ENCODE measurements around the gene AMPD3. TPM values are rescaled to one million over a fixed set of nuclear protein-coding genes. Genes with fewer than 3 reads are reported as not detected.
A peak's percentile ranks its signal among the peaks of the same experiment; 100 is the strongest.

The AMPD3 gene
- polyA plus RNA-seq, 3 donors from 2014 or later = 2.5 to 4.9 (median 4.0) TPM

GRCh38 chr11:10539339-10539738 is 84.3 kb downstream of the AMPD3 start:
- H3K9me3 Mint-ChIP-seq = no peaks in the 10 kb centered on the region
- H3K4me3 Mint-ChIP-seq = peak overlapping the region; percentile 86 to 89 (median 88)
- no peak for DNase-seq
- peaks cover 11 to 19% of the 10 kb centered on the region in 2 donors for H3K4me1 Mint-ChIP-seq
- peak overlapping the region in 2 of 6 donors; percentile 87 to 88 for H3K27ac Mint-ChIP-seq
- peaks cover under 1 to 8% (median 7%) of the 10 kb centered on the region in 3 donors for H3K27me3 Mint-ChIP-seq (ENCODE audit: low read depth in 3 of 3)
- H3K36me3 Mint-ChIP-seq = no peaks in the 10 kb centered on the region

- no peak for DNase-seq
- peaks cover 11 to 19% of the 10 kb centered on the region in 2 donors for H3K4me1 Mint-ChIP-seq
- peak overlapping the region; percentile 78 to 93 (median 88) for H3K27ac Mint-ChIP-seq
- H3K4me3 Mint-ChIP-seq = peak overlapping the region; percentile 86 to 89 (median 88)
- H3K27me3 Mint-ChIP-seq (ENCODE audit: low read depth in 3 of 3) = peaks cover 3 to 8% (median 7%) of the 10 kb centered on the region in 3 donors
- no peaks in the 10 kb centered on the region for H3K36me3 Mint-ChIP-seq
- H3K9me3 Mint-ChIP-seq = no peaks in the 10 kb centered on the region
Measured at GRCh38 chr11:10540546-10540914, 85.5 kb downstream of the AMPD3 start.

- Mint-ChIP-seq H3K9me3 (no peaks in the 10 kb centered on the region), H3K36me3 (no peaks in the 10 kb centered on the region), H3K4me1 (peaks cover 11 to 19% of the 10 kb centered on the region in 2 donors), H3K27ac (peak within 1 kb of the TSS; percentile 78 to 93 (median 90)), H3K27me3 (ENCODE audit: low read depth in 3 of 3) (peaks cover 4 to 8% (median 7%) of the 10 kb centered on the region in 3 donors), H3K4me3 (peak within 1 kb of the TSS; percentile 86 to 89 (median 88))
- DNase-seq = peak; percentile 95 to 96 (median 96)
Measured at GRCh38 chr11:10540915-10541560, 86.0 kb downstream of the AMPD3 start, which contains the start of gene RNF141. Gene RNF141 (minus strand): TSS chr11:10541187. CDS start chr11:10534158, 7,029 bp downstream.

GRCh38 chr11:10541561-10541930 is 86.5 kb downstream of the AMPD3 start:
- Mint-ChIP-seq H3K4me1 (peaks cover 11 to 19% of the 10 kb centered on the region in 2 donors), H3K4me3 (peak overlapping the region; percentile 86 to 89 (median 88)), H3K9me3 (no peaks in the 10 kb centered on the region), H3K27me3 (ENCODE audit: low read depth in 3 of 3) (peaks cover 5 to 8% (median 7%) of the 10 kb centered on the region in 3 donors), H3K36me3 (no peaks in the 10 kb centered on the region), H3K27ac (peak overlapping the region; percentile 68 to 93 (median 90))
- no peak for DNase-seq

DNA sequence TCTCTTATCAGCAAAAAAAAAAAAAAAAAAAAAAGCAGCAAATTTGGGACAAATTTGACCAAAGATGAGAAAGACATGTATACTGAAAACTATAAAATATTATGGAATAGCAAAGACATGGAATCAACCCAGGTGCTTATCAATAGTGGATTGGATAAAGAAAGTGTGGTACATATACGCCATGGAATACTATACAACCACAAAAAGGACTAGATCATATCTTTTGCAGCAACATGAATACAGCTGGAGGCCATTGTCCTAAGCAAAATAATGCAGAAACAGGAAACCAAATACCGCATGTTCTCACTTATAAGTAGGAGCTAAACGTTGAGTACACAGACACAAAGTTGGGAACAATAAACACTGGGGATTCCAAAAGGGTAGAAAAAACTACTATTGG is 87.7 kb downstream of the AMPD3 start:
- no peak overlapping the region for H3K4me3 Mint-ChIP-seq
- no peaks in the 10 kb centered on the region for H3K9me3 Mint-ChIP-seq
- H3K36me3 Mint-ChIP-seq = no peaks in the 10 kb centered on the region
- H3K27ac Mint-ChIP-seq = peak overlapping the region in 1 of 6 donors; percentile 16
- no peak for DNase-seq
- peaks cover 5 to 8% (median 7%) of the 10 kb centered on the region in 3 donors for H3K27me3 Mint-ChIP-seq (ENCODE audit: low read depth in 3 of 3)
- peaks cover 11 to 19% of the 10 kb centered on the region in 2 donors for H3K4me1 Mint-ChIP-seq

DNA sequence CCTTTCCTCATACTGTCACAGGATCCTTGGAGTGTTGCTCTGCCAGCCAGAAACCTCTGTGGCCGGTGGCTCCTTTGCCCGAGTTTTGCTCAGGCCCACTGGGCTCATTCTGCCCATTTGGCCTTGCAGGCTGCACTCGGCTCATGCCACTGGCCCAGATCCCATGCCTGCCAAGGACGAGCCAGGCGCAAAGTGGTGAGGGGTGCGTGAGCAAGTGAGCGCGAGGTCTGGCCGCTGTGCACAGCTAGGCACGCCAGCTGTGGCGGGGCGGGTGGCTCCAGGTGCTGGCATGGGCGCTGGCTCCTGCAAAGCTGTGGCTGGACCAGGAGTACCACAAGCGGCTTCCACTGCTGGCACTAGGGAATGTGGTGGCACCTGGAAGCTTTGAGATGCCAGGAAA is 88.7 kb downstream of the AMPD3 start:
- H3K4me3 Mint-ChIP-seq = no peak overlapping the region
- no peaks in the 10 kb centered on the region for H3K9me3 Mint-ChIP-seq
- peaks cover 11 to 19% of the 10 kb centered on the region in 2 donors for H3K4me1 Mint-ChIP-seq
- H3K36me3 Mint-ChIP-seq = no peaks in the 10 kb centered on the region
- H3K27ac Mint-ChIP-seq = no peak overlapping the region
- peaks cover 5 to 9% (median 8%) of the 10 kb centered on the region in 3 donors for H3K27me3 Mint-ChIP-seq (ENCODE audit: low read depth in 3 of 3)
- no peak for DNase-seq

DNA sequence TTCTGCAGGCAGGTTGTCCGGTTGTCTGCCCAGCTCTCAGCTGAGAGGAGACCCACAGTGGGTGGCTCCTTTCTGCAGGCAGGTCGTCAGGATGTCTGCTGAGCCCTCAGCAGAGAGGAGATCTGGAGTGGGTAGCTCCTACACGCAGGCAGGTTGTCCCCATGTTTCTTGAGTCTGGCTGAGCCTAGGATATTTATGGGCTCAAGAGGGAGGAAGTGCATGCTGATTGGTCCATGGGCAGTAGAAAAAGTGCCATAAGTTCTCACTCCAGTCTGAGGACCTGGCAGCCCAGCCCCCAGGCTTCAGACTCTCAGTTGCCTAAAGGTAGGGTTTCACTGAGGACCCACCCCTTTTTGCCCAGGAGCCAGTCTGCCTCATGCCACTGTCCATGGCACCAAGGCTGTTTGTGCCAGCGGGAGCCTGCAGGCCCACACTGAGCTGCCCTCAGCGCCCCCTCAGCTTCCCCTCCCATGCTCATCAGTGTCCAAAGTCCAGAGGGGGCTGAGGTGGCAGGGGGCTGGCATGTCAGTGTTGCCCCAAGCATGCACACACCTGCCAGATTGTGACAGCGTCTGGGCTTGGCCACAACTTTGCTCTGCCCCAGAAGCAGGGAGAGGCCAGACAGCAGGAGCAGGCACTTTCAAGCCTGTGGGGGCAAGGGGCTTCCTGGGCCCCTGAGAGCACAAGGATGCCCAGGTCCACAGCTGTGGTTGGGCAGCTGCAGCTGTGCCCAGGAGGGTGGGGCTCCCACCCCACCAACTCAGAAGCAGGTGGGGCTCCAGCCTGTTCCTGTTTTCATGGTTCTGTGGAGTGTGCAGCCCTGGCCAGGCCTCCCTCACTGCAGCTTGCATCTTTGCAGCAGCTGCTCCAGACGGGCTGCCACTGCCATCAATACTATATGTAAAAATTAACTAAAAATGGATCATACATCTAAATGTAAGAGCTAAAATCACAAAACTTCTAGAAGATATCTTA is 89.7 kb downstream of the AMPD3 start:
- DNase-seq = no peak
- H3K9me3 Mint-ChIP-seq = no peaks in the 10 kb centered on the region
- peaks cover 5 to 11% (median 9%) of the 10 kb centered on the region in 3 donors for H3K27me3 Mint-ChIP-seq (ENCODE audit: low read depth in 3 of 3)
- no peaks in the 10 kb centered on the region for H3K36me3 Mint-ChIP-seq
- no peak overlapping the region for H3K27ac Mint-ChIP-seq
- peaks cover 9 to 14% of the 10 kb centered on the region in 2 donors for H3K4me1 Mint-ChIP-seq
- no peak overlapping the region for H3K4me3 Mint-ChIP-seq

GRCh38 chr11:10550503-10551289 is 95.6 kb downstream of the AMPD3 start:
- Mint-ChIP-seq H3K36me3 (peaks cover 0 to 3% (median 0%) of the 10 kb centered on the region in 3 donors), H3K27ac (no peak overlapping the region), H3K9me3 (no peaks in the 10 kb centered on the region), H3K4me1 (no peaks in the 10 kb centered on the region), H3K4me3 (no peak overlapping the region), H3K27me3 (ENCODE audit: low read depth in 3 of 3) (peaks cover 2 to 6% (median 5%) of the 10 kb centered on the region in 3 donors)
- DNase-seq = no peak

GRCh38 chr11:10551290-10551592 is 96.2 kb downstream of the AMPD3 start:
- Mint-ChIP-seq H3K27me3 (ENCODE audit: low read depth in 3 of 3) (peaks cover 1 to 6% (median 5%) of the 10 kb centered on the region in 3 donors), H3K27ac (no peak overlapping the region), H3K9me3 (no peaks in the 10 kb centered on the region), H3K36me3 (peaks cover 0 to 3% (median 0%) of the 10 kb centered on the region in 3 donors), H3K4me3 (no peak overlapping the region), H3K4me1 (no peaks in the 10 kb centered on the region)
- no peak for DNase-seq

DNA sequence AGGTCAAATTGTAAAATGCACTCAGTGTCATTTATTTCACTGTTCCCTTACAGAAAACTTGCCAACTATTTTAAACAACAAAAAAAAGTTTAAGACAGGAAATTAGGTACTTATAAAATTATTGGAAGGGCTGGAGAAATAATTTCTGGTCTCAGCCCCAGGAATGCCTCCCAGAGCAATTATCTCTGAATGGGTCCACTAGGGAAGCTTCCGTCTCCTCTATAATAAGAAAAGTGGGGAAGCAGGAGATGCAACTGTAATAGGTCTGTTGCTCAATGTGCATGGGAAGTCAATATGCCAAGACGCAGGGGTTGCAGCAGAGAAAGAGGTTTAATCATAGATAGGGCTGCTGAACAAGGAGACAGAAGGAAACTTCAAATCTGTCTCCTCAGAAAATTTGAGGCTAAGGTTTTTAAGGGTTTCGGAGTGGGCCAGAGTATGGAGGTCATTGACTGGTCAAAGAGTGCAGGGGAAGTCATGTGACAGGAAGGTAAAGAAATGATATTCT is 96.8 kb downstream of the AMPD3 start:
- DNase-seq = no peak
- Mint-ChIP-seq H3K9me3 (no peaks in the 10 kb centered on the region), H3K4me3 (no peak overlapping the region), H3K27me3 (ENCODE audit: low read depth in 3 of 3) (peaks cover 6 to 8% (median 7%) of the 10 kb centered on the region in 3 donors), H3K36me3 (peaks cover 0 to 3% (median 0%) of the 10 kb centered on the region in 3 donors), H3K27ac (no peak overlapping the region), H3K4me1 (no peaks in the 10 kb centered on the region)

- Mint-ChIP-seq H3K36me3 (peaks cover 0 to under 1% (median 0%) of the 10 kb centered on the region in 3 donors), H3K27me3 (ENCODE audit: low read depth in 3 of 3) (peaks cover 0 to 12% (median 7%) of the 10 kb centered on the region in 3 donors), H3K4me3 (no peak overlapping the region), H3K9me3 (no peaks in the 10 kb centered on the region), H3K27ac (no peak overlapping the region), H3K4me1 (no peaks in the 10 kb centered on the region)
- DNase-seq = no peak
Measured at GRCh38 chr11:10556590-10556989, 101.5 kb downstream of the AMPD3 start.

Data from immature natural killer cell (primary cell).